HepG2 (cell line): ENCODE data around the gene PERP. TPM values are rescaled to one million over a fixed set of nuclear protein-coding genes. Genes with fewer than 3 reads are reported as not detected.

Experiments used
- CCDC6 ChIP-seq: sonication (generic); formaldehyde crosslinking; IDR thresholded peaks from 2 replicates; pipeline ENCODE4 v1.8.1; 2022; ENCODE audit warnings: mild to moderate bottlenecking, missing genetic modification reagents, moderate library complexity
- DPF2 ChIP-seq: sonication (generic); formaldehyde crosslinking; IDR thresholded peaks from 2 replicates; pipeline ENCODE4 v1.4.0; 2020; ENCODE audit warnings: mild to moderate bottlenecking, low read depth, missing genetic modification reagents, borderline replicate concordance
- FOXM1 ChIP-seq: sonication (generic); formaldehyde crosslinking; IDR thresholded peaks from 2 replicates; pipeline ENCODE4 v1.5.0; 2020; ENCODE audit warnings: missing genetic modification reagents
- NFE2L2 ChIP-seq: fragments of 150-350 bp; IDR thresholded peaks from 2 replicates; pipeline ENCODE4 v1.6.1; 2014; ENCODE audit warnings: low read length
- RARA ChIP-seq: IDR thresholded peaks from 2 replicates; pipeline ENCODE4 v1.6.1; 2016; ENCODE audit warnings: missing genetic modification reagents, missing compliant biosample characterization
- ZFP1 ChIP-seq: IDR thresholded peaks from 2 replicates; pipeline ENCODE4 v1.6.1; 2016
- ZNF7 ChIP-seq: IDR thresholded peaks from 2 replicates; pipeline ENCODE4 v1.6.1; 2016; ENCODE audit warnings: missing biosample characterization, missing genetic modification reagents
- ZZZ3 ChIP-seq: sonication (generic); formaldehyde crosslinking; IDR thresholded peaks from 2 replicates; pipeline ENCODE4 v1.4.0; 2020; ENCODE audit warnings: missing genetic modification reagents, mild to moderate bottlenecking, borderline replicate concordance
- polyA plus RNA-seq, 8 experiments: library from polyadenylated mRNA; depleted of rRNA in 3 of 8; stranded (reverse) in 7 of 8; unstranded in 1 of 8; fragments of >200 nt; fragmentation: Illumina TruSeq in 4 of 8; extraction: Trizol in 4 of 8; gene quantifications; 2 replicates each; pipeline versions ENCODE4 v1.2.1 to v1.2.3, GENCODE V29; 2011 to 2016; ENCODE audit warnings: low read depth in 4 of 8, missing spikeins in 1 of 8, mixed read lengths in 1 of 8; ENCODE audit not compliant: insufficient read depth in 1 of 8
- total RNA-seq, 5 experiments: library from RNA; depleted of rRNA; stranded (reverse); fragments of >200 nt; fragmentation: Illumina TruSeq; extraction: Trizol; gene quantifications; 2 replicates each; pipeline ENCODE4 v1.2.3, GENCODE V29; 2016; ENCODE audit warnings: low read depth in 1 of 5
- TF ChIP-seq, protein P1 (sequence below): sonication (generic); formaldehyde crosslinking; IDR thresholded peaks from 2 replicates; pipeline ENCODE4 v1.4.0; 2020; ENCODE audit warnings: missing genetic modification reagents, borderline replicate concordance
- TF ChIP-seq, protein P2 (sequence below): fragments of 450-650 bp; IDR thresholded peaks from 2 replicates; pipeline ENCODE4 v1.6.1; 2017
- TF ChIP-seq, protein P3 (sequence below): sonication (generic); formaldehyde crosslinking; IDR thresholded peaks from 2 replicates; pipeline ENCODE4 v1.8.1; 2023; ENCODE audit warnings: missing genetic modification reagents, inconsistent platforms, borderline replicate concordance
- TF ChIP-seq, protein P4 (sequence below): sonication (generic); formaldehyde crosslinking; IDR thresholded peaks from 2 replicates; pipeline ENCODE4 v1.4.0; 2020; ENCODE audit warnings: missing genetic modification reagents
- TF ChIP-seq, protein P5 (sequence below): IDR thresholded peaks from 2 replicates; pipeline ENCODE4 v1.6.1; 2012; ENCODE audit warnings: inconsistent platforms
- TF ChIP-seq, protein P6 (sequence below): sonication (generic); formaldehyde crosslinking; IDR thresholded peaks from 2 replicates; pipeline ENCODE4 v1.5.1; 2020; ENCODE audit warnings: missing genetic modification reagents, mild to moderate bottlenecking, borderline replicate concordance

Gene PERP
- total and polyA plus RNA-seq, 2 of the 13 experiments (the other 11 are each of a cell fraction or from before 2014, with no cell fraction given): 26.0 to 53.0 TPM

DNA sequence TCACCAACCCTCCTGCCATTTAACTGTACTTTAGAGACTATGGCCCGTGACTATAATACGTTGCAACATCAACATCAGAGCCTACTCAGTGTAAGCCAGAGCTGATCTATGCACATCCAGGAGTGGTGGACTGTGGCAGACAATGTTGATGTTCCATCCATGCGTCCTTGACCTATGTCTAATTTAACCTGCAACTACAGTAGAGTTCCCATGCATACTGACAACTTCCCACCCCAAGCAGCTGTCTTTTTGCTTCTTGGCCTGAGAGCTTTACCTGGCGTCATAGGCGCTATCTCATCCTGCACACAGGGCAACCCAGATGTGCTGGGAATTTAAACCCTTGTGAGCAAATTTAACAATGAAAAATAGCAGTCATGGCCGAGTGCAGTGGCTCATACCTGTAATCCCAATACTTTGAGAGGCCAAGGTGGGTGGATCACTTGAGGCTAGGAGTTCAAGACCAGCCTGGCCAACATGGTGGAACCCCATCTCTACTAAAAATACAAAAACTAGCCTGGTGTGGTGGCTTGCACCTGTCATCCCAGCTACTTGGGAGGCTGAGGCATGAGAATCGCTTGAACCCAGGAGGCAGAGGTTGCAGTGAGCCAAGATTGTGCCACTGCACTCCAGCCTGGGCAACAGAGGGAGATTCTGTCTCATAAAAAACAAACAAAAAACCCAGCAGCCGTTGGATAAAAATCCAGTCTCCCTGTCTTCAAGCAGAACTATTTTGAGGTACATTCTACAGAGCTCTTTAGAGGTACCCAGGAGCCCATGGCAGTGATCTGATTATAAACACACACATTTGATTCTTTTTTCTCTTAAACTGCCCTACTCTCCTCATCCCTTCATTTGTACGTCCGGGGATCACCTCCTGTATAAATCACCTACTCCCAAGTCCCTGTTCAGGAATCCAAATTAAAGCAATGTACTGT is 22.0 kb downstream of the PERP start (continued):
- TF ChIP-seq, protein P1, sequence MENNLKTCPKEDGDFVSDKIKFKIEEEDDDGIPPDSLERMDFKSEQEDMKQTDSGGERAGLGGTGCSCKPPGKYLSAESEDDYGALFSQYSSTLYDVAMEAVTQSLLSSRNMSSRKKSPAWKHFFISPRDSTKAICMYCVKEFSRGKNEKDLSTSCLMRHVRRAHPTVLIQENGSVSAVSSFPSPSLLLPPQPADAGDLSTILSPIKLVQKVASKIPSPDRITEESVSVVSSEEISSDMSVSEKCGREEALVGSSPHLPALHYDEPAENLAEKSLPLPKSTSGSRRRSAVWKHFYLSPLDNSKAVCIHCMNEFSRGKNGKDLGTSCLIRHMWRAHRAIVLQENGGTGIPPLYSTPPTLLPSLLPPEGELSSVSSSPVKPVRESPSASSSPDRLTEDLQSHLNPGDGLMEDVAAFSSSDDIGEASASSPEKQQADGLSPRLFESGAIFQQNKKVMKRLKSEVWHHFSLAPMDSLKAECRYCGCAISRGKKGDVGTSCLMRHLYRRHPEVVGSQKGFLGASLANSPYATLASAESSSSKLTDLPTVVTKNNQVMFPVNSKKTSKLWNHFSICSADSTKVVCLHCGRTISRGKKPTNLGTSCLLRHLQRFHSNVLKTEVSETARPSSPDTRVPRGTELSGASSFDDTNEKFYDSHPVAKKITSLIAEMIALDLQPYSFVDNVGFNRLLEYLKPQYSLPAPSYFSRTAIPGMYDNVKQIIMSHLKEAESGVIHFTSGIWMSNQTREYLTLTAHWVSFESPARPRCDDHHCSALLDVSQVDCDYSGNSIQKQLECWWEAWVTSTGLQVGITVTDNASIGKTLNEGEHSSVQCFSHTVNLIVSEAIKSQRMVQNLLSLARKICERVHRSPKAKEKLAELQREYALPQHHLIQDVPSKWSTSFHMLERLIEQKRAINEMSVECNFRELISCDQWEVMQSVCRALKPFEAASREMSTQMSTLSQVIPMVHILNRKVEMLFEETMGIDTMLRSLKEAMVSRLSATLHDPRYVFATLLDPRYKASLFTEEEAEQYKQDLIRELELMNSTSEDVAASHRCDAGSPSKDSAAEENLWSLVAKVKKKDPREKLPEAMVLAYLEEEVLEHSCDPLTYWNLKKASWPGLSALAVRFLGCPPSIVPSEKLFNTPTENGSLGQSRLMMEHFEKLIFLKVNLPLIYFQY (CRISPR knock-in tag): peak; percentile 45; the same call in 1 of the 2 replicates
- TF ChIP-seq ZZZ3 (CRISPR knock-in tag) (peak; percentile 34; the same call in 1 of the 2 replicates), CCDC6 (CRISPR knock-in tag) (peak; percentile 69), ZFP1 (peak; percentile 79; the same call in 1 of the 2 replicates), FOXM1 (CRISPR knock-in tag) (no peak), RARA (peak; percentile 92), DPF2 (CRISPR knock-in tag) (peak; percentile 88), NFE2L2 (no peak), ZNF7 (CRISPR knock-in tag) (no peak)
- TF ChIP-seq, protein P2, sequence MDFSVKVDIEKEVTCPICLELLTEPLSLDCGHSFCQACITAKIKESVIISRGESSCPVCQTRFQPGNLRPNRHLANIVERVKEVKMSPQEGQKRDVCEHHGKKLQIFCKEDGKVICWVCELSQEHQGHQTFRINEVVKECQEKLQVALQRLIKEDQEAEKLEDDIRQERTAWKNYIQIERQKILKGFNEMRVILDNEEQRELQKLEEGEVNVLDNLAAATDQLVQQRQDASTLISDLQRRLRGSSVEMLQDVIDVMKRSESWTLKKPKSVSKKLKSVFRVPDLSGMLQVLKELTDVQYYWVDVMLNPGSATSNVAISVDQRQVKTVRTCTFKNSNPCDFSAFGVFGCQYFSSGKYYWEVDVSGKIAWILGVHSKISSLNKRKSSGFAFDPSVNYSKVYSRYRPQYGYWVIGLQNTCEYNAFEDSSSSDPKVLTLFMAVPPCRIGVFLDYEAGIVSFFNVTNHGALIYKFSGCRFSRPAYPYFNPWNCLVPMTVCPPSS: no peak
- TF ChIP-seq, protein P3, sequence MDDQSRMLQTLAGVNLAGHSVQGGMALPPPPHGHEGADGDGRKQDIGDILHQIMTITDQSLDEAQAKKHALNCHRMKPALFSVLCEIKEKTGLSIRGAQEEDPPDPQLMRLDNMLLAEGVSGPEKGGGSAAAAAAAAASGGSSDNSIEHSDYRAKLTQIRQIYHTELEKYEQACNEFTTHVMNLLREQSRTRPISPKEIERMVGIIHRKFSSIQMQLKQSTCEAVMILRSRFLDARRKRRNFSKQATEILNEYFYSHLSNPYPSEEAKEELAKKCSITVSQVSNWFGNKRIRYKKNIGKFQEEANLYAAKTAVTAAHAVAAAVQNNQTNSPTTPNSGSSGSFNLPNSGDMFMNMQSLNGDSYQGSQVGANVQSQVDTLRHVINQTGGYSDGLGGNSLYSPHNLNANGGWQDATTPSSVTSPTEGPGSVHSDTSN: no peak
- TF ChIP-seq, protein P4, sequence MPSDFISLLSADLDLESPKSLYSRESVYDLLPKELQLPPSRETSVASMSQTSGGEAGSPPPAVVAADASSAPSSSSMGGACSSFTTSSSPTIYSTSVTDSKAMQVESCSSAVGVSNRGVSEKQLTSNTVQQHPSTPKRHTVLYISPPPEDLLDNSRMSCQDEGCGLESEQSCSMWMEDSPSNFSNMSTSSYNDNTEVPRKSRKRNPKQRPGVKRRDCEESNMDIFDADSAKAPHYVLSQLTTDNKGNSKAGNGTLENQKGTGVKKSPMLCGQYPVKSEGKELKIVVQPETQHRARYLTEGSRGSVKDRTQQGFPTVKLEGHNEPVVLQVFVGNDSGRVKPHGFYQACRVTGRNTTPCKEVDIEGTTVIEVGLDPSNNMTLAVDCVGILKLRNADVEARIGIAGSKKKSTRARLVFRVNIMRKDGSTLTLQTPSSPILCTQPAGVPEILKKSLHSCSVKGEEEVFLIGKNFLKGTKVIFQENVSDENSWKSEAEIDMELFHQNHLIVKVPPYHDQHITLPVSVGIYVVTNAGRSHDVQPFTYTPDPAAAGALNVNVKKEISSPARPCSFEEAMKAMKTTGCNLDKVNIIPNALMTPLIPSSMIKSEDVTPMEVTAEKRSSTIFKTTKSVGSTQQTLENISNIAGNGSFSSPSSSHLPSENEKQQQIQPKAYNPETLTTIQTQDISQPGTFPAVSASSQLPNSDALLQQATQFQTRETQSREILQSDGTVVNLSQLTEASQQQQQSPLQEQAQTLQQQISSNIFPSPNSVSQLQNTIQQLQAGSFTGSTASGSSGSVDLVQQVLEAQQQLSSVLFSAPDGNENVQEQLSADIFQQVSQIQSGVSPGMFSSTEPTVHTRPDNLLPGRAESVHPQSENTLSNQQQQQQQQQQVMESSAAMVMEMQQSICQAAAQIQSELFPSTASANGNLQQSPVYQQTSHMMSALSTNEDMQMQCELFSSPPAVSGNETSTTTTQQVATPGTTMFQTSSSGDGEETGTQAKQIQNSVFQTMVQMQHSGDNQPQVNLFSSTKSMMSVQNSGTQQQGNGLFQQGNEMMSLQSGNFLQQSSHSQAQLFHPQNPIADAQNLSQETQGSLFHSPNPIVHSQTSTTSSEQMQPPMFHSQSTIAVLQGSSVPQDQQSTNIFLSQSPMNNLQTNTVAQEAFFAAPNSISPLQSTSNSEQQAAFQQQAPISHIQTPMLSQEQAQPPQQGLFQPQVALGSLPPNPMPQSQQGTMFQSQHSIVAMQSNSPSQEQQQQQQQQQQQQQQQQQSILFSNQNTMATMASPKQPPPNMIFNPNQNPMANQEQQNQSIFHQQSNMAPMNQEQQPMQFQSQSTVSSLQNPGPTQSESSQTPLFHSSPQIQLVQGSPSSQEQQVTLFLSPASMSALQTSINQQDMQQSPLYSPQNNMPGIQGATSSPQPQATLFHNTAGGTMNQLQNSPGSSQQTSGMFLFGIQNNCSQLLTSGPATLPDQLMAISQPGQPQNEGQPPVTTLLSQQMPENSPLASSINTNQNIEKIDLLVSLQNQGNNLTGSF: no peak
- TF ChIP-seq, protein P5, sequence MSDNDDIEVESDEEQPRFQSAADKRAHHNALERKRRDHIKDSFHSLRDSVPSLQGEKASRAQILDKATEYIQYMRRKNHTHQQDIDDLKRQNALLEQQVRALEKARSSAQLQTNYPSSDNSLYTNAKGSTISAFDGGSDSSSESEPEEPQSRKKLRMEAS: peak; percentile 68
- TF ChIP-seq, protein P6, sequence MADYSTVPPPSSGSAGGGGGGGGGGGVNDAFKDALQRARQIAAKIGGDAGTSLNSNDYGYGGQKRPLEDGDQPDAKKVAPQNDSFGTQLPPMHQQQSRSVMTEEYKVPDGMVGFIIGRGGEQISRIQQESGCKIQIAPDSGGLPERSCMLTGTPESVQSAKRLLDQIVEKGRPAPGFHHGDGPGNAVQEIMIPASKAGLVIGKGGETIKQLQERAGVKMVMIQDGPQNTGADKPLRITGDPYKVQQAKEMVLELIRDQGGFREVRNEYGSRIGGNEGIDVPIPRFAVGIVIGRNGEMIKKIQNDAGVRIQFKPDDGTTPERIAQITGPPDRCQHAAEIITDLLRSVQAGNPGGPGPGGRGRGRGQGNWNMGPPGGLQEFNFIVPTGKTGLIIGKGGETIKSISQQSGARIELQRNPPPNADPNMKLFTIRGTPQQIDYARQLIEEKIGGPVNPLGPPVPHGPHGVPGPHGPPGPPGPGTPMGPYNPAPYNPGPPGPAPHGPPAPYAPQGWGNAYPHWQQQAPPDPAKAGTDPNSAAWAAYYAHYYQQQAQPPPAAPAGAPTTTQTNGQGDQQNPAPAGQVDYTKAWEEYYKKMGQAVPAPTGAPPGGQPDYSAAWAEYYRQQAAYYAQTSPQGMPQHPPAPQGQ: no peak
